ENCODE results near the gene GPR135. TPM values are rescaled to one million over a fixed set of nuclear protein-coding genes. Genes with fewer than 3 reads are reported as not detected.

GPR135 gene
- total and polyA plus RNA-seq, 10 of the 15 experiments (the other 5 are each of a cell fraction or from before 2014, with no cell fraction given), result 0.11 to 1.1 (median 0.86) TPM

- Histone ChIP-seq H3K27ac (ENCODE audit: control insufficient read depth, insufficient read depth) (no peak overlapping the region), H3K79me2 (ENCODE audit: control insufficient read depth, insufficient read depth, low read length) (no peaks in the 10 kb centered on the region), H4K20me1 (ENCODE audit: control insufficient read depth, insufficient read depth) (no peaks in the 10 kb centered on the region), H3K4me1 (ENCODE audit: control insufficient read depth, insufficient read depth, low read length) (peaks cover under 1% of the 10 kb centered on the region), H3K4me2 (ENCODE audit: control insufficient read depth, insufficient read depth) (no peak overlapping the region), H2AFZ (ENCODE audit: control insufficient read depth, low read depth, low read length) (no peak overlapping the region), H3K36me3 (ENCODE audit: control insufficient read depth in 2 of 2, insufficient read depth in 2 of 2, low read length in 1 of 2) (no peaks in the 10 kb centered on the region; a peak in 1 of 4 replicates), H3K27me3 (replicated peaks in 1 of 2; ENCODE audit: control insufficient read depth in 2 of 2, insufficient read depth in 2 of 2, low read length in 1 of 2) (no peaks in the 10 kb centered on the region), H3K9me3 (replicated peaks; ENCODE audit: control insufficient read depth, insufficient read depth, low read length) (no peaks in the 10 kb centered on the region), H3K9ac (ENCODE audit: control insufficient read depth, insufficient read depth, low read length) (no peak overlapping the region), H3K4me3 (no peak overlapping the region)
- TF ChIP-seq ZNF217 (IDR thresholded peaks at IDR 0.05) (no peak), MEF2A (IDR thresholded peaks at IDR 0.05; ENCODE audit: insufficient read depth, low read depth, low read length) (no peak), NFYA (IDR thresholded peaks at IDR 0.05; ENCODE audit: borderline replicate concordance, low read depth, low read length) (no peak), HCFC1 (IDR thresholded peaks at IDR 0.05; ENCODE audit: low read length) (no peak), FOXK2 (IDR thresholded peaks at IDR 0.05) (no peak), MTA2 (IDR thresholded peaks at IDR 0.05; ENCODE audit: low read depth) (no peak), SREBF1 (IDR thresholded peaks at IDR 0.05; ENCODE audit: low read length) (no peak), NFXL1 (IDR thresholded peaks at IDR 0.05; ENCODE audit: borderline replicate concordance) (no peak), CBFB (IDR thresholded peaks at IDR 0.05; ENCODE audit: low read depth) (no peak), ATF2 (IDR thresholded peaks at IDR 0.05; ENCODE audit: low read length) (no peak), RUNX3 (IDR thresholded peaks at IDR 0.05; ENCODE audit: low read length) (no peak), ZZZ3 (IDR thresholded peaks at IDR 0.05; ENCODE audit: control insufficient read depth, insufficient read length, low read depth) (no peak)
- TF ChIP-seq, protein P1, sequence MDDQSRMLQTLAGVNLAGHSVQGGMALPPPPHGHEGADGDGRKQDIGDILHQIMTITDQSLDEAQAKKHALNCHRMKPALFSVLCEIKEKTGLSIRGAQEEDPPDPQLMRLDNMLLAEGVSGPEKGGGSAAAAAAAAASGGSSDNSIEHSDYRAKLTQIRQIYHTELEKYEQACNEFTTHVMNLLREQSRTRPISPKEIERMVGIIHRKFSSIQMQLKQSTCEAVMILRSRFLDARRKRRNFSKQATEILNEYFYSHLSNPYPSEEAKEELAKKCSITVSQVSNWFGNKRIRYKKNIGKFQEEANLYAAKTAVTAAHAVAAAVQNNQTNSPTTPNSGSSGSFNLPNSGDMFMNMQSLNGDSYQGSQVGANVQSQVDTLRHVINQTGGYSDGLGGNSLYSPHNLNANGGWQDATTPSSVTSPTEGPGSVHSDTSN (IDR thresholded peaks at IDR 0.05; ENCODE audit: insufficient replicate concordance, low read depth, low read length), result no peak
- TF ChIP-seq, protein P2, sequence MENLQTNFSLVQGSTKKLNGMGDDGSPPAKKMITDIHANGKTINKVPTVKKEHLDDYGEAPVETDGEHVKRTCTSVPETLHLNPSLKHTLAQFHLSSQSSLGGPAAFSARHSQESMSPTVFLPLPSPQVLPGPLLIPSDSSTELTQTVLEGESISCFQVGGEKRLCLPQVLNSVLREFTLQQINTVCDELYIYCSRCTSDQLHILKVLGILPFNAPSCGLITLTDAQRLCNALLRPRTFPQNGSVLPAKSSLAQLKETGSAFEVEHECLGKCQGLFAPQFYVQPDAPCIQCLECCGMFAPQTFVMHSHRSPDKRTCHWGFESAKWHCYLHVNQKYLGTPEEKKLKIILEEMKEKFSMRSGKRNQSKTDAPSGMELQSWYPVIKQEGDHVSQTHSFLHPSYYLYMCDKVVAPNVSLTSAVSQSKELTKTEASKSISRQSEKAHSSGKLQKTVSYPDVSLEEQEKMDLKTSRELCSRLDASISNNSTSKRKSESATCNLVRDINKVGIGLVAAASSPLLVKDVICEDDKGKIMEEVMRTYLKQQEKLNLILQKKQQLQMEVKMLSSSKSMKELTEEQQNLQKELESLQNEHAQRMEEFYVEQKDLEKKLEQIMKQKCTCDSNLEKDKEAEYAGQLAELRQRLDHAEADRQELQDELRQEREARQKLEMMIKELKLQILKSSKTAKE (IDR thresholded peaks at IDR 0.05; ENCODE audit: low read depth, poor library complexity, severe bottlenecking), result no peak
- POLR2A ChIA-PET, result no interaction called here
- intact Hi-C loops (cut with micrococcal nuclease; ENCODE audit: unreplicated experiment), result no loop called here
- 59% methylated on average over 2 of the region's 2 CpGs for WGBS (ENCODE audit: insufficient coverage, insufficient replicate concordance, low lambda C conversion rate, missing lambda C conversion rate)
- CTCF ChIA-PET, result interaction anchor here (1.1 to 1.7 kb wide), 5 partner anchors 15 to 334 kb away, joined by 3 to 5 read pairs (median 3); partner anchors contain the start of gene CCDC175
- no peak for ATAC-seq
- in situ Hi-C loops (cut with MboI), result no loop called here
- DNase-seq (ENCODE audit: low read depth, low spot score), result no peak
- BruUV-seq (replicated peaks), result no TSS peak
- SMC1A ChIA-PET (ENCODE audit: uncharacterized antibody, unreplicated experiment), result interaction anchor here (1.1 to 1.4 kb wide), 2 partner anchors 14 to 20 kb away, joined by 3 to 4 read pairs; no protein-coding TSS in a partner anchor
- FAIRE-seq, result no peak
- RAD21 ChIA-PET (ENCODE audit: unreplicated experiment), result no interaction called here
Observed at GRCh38 chr14:59458486-59458885, 6.7 kb downstream of the GPR135 start.

Measured in GM12878 (cell line).